Measurements from ENCODE around the gene PFN3. TPM values are rescaled to one million over a fixed set of nuclear protein-coding genes. Genes with fewer than 3 reads are reported as not detected.

The PFN3 gene
- total RNA-seq, 4 donors from 2014 or later, result not detected

- H3K27me3 ChIP-seq, result peaks cover 0 to 2% (median 0%) of the 10 kb centered on the region in 3 donors
- ATAC-seq (no peak), DNase-seq (no peak)
- H3K4me1 ChIP-seq, result no peaks in the 10 kb centered on the region
- in situ Hi-C loops (cut with MboI; ENCODE audit: low sequenced_read_pairs in 4 of 4) (loop anchor here (5.0 to 25.0 kb wide), 4 partner anchors 52 to 120 kb away; partner anchors contain the start of genes DDX41 (in 1 of the 4), DOK3 (in 1 of the 4) and PRR7 (in 1 of the 4)), intact Hi-C loops (cut with DNase I; ENCODE audit: low total_unique reads) (no loop called here)
- H3K9me3 ChIP-seq, result no peaks in the 10 kb centered on the region
- H3K4me3 ChIP-seq, result no peak overlapping the region
- TF ChIP-seq, protein P1, sequence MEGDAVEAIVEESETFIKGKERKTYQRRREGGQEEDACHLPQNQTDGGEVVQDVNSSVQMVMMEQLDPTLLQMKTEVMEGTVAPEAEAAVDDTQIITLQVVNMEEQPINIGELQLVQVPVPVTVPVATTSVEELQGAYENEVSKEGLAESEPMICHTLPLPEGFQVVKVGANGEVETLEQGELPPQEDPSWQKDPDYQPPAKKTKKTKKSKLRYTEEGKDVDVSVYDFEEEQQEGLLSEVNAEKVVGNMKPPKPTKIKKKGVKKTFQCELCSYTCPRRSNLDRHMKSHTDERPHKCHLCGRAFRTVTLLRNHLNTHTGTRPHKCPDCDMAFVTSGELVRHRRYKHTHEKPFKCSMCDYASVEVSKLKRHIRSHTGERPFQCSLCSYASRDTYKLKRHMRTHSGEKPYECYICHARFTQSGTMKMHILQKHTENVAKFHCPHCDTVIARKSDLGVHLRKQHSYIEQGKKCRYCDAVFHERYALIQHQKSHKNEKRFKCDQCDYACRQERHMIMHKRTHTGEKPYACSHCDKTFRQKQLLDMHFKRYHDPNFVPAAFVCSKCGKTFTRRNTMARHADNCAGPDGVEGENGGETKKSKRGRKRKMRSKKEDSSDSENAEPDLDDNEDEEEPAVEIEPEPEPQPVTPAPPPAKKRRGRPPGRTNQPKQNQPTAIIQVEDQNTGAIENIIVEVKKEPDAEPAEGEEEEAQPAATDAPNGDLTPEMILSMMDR (IDR thresholded peaks at IDR 0.05 in 4 of 5, conservative IDR thresholded peaks at IDR 0.05 in 1 of 5), result no peak
- no peak for TF ChIP-seq POLR2A (IDR thresholded peaks at IDR 0.05)
- H3K27ac ChIP-seq, result no peak overlapping the region
- no peaks in the 10 kb centered on the region for H3K36me3 ChIP-seq
Measured at GRCh38 chr5:177392765-177393164, 7.7 kb downstream of the PFN3 start.

DNA sequence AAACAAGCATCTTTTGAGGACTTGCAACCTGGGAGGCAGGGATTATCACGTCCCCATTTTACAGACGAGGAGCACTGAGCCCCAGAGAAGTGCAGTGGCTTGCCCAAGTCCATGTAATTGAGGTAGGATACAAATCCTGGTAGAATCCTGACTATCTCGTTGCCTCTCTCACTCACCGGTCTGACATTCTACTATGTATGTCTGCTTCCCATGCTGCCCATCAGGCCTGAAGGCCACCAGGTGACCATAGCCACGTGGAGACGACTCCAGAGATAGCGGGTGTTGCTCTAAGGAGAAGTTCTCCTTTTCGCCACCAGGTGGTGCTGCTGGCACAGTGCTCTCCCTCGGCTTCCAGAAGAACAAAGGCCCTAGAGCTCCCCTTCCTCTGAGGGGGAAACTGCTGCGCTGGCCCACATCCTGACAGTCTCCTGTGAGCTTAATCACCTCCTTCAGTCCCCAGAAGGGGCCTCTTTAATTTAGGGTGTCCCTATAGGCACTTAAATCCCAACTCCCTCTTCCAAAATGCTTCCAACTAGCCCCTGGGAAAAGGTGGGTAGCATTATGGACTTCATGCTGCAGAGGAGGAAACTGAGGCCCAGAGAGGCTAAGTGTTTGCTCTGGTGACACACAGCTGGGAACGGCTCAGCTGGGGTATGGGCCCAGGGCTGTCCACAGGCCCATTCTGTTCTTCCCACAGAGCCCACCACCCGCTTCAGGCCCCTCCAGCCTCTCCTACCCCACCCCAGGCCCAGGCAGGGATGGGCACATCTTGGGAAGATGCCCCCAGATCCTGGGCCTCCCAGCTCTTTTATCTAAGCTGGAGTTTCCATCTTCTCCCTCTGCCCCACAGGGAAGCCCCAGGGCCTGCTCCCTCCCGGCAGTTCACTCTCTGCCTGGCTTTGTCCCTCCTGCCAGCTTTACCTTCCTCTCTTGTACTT is 9.8 kb downstream of the PFN3 start:
- Histone ChIP-seq H3K9me3 (no peaks in the 10 kb centered on the region), H3K27ac (no peak overlapping the region), H3K36me3 (no peaks in the 10 kb centered on the region), H3K4me1 (no peaks in the 10 kb centered on the region), H3K27me3 (no peaks in the 10 kb centered on the region), H3K4me3 (no peak overlapping the region)
- TF ChIP-seq, protein P1 (IDR thresholded peaks at IDR 0.05 in 4 of 5, conservative IDR thresholded peaks at IDR 0.05 in 1 of 5), result peak; percentile 91 to 99 (median 95)
- TF ChIP-seq POLR2A (IDR thresholded peaks at IDR 0.05), result no peak
- intact Hi-C loops (cut with DNase I; ENCODE audit: low total_unique reads), result loop anchor here (1.0 kb wide), 2 partner anchors 64 to 111 kb away; no protein-coding TSS in a partner anchor
- in situ Hi-C loops (cut with MboI; ENCODE audit: low sequenced_read_pairs in 4 of 4), result loop anchor here (5.0 to 25.0 kb wide), 4 partner anchors 54 to 122 kb away; partner anchors contain the start of genes DDX41 (in 1 of the 4), DOK3 (in 1 of the 4) and PRR7 (in 1 of the 4)
- peak; percentile 51 to 73 for DNase-seq
- peak; percentile 84 to 95 for ATAC-seq

DNA sequence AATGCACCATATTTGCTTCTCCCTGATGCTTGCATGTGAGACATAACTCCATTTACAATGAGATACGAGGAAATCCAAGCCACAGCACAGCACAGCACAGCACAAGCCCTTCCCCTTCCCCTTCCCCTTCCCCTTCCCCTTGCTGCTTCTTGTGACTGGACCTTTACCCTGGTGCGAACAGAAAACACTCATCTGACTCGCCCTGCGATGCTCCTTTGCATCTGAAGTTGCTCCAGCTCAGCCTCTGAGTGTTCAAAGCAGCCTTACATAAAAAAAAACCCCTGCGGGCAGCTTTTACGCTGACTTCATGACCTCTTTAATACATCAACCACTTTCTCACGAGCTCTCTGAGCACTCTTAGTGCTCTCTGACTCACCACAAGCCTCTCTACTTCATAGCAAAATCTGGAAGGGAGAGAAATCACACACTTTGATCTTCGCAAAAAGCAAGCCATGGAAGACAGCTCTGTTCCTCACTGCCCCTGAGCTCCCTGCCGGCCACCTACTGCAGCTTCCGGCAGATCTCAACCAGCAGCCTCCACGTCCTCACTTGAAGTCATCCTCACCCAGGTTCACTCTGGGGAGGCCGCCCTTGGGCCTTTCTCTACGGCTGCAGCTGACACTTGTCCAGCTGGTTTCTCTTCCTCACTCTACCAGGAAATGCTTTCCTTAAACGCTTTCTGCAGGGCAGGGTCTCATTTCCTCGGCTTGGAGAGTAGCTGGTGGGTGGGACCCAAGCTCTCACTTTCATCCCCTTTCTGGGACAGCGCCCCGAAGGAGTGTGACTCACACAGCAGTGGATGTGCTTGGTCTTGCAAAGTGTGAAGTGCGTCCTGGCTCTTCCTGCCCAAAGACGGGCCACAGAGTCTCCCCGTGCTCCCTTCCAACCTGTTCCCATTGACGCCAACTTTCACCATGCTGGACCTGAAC is 11.0 kb downstream of the PFN3 start:
- H3K4me3 ChIP-seq, result no peak overlapping the region
- intact Hi-C loops (cut with DNase I; ENCODE audit: low total_unique reads) (loop anchor here (1.0 kb wide), 2 partner anchors 65 to 112 kb away; no protein-coding TSS in a partner anchor), in situ Hi-C loops (cut with MboI; ENCODE audit: low sequenced_read_pairs in 4 of 4) (loop anchor here (5.0 to 25.0 kb wide), 5 partner anchors 55 to 123 kb away; partner anchors contain the start of genes DOK3 (in 2 of the 4), DDX41 (in 1 of the 4) and PRR7 (in 1 of the 4))
- H3K27me3 ChIP-seq, result no peaks in the 10 kb centered on the region
- H3K27ac ChIP-seq, result no peak overlapping the region
- no peak for TF ChIP-seq POLR2A (IDR thresholded peaks at IDR 0.05)
- TF ChIP-seq, protein P1 (IDR thresholded peaks at IDR 0.05 in 4 of 5, conservative IDR thresholded peaks at IDR 0.05 in 1 of 5), result no peak
- no peaks in the 10 kb centered on the region for H3K4me1 ChIP-seq
- ATAC-seq (no peak), DNase-seq (no peak)
- no peaks in the 10 kb centered on the region for H3K36me3 ChIP-seq
- no peaks in the 10 kb centered on the region for H3K9me3 ChIP-seq

DNA sequence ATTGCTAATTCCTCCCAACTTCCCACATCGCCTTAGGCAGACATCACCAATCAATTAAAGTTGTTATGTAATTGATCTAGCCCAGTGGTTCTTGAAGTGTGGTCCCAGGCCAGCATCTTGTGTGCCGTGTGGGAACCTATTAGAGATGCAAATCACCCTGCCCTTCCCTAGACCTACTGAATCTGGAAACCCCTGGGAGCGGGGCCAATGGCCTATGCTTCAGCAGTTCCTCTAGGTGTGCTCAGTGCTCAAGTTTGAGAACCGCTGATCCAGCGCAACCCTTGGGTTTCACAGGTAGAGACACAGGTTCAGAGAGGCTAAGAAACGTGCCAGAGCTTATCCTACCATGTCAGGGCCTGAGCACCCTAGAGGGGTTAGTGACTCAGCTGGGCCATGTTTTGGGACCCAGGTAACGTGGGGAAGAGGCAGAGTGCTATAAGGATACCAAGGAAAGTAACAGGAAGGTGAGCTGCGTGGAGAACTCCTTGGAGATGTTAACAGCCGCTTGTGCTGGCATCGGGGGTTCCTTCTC is 11.9 kb downstream of the PFN3 start:
- Histone ChIP-seq H3K4me1 (no peaks in the 10 kb centered on the region), H3K27ac (no peak overlapping the region), H3K27me3 (no peaks in the 10 kb centered on the region), H3K9me3 (no peaks in the 10 kb centered on the region), H3K4me3 (no peak overlapping the region), H3K36me3 (no peaks in the 10 kb centered on the region)
- in situ Hi-C loops (cut with MboI; ENCODE audit: low sequenced_read_pairs in 4 of 4), result loop anchor here in 2 of 4 donors (10.0 to 25.0 kb wide), 2 partner anchors 116 to 124 kb away; partner anchors contain the start of genes DOK3 (in 2 of the 2) and DDX41 (in 1 of the 2)
- ATAC-seq, result no peak
- no peak for DNase-seq
- no peak for TF ChIP-seq POLR2A (IDR thresholded peaks at IDR 0.05)
- TF ChIP-seq, protein P1 (IDR thresholded peaks at IDR 0.05 in 4 of 5, conservative IDR thresholded peaks at IDR 0.05 in 1 of 5), result no peak
- intact Hi-C loops (cut with DNase I; ENCODE audit: low total_unique reads), result no loop called here
